ENCODE measurements around the gene UHRF1.
"Not testable (repeated sequence)": the region's sequence is repeated elsewhere in the genome, so short reads cannot be mapped to it uniquely, and the experiment has no call there.

The UHRF1 gene

DNA sequence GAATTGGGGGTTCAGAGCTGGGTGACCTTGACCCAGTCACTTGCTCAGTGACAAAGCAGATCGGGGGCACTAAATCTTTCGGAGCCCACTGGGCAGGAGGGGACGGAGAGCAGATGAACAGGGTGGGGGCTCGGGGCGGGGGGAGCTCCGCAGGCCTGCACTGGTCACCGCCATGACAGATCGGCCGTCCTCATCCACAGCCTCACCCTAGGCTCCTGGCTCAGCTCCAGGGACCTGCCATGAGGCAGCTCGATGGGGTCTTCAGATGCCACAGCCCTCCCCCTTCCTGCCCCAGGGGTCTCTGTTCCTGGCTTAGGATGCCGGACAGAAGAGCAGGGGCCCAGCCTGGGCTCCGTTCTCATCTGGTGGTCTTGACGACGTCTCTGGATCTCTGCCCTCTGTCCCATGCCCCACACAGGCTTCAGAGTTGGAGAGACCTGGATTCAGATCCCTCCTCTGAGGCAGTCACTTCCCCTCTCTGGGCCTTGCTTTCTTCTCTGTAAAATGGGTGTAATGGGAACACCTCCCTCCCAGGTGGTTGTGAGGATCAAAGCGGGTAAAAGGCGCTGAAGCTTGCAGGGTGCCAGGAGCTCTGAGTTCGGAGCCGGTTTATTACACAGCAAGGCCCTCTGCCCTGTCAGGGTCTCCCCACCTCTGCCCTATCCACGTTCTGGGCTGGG lies 62.7 kb downstream of the UHRF1 start:
- DNase-seq (ENCODE audit: low read depth) = no peak

DNA sequence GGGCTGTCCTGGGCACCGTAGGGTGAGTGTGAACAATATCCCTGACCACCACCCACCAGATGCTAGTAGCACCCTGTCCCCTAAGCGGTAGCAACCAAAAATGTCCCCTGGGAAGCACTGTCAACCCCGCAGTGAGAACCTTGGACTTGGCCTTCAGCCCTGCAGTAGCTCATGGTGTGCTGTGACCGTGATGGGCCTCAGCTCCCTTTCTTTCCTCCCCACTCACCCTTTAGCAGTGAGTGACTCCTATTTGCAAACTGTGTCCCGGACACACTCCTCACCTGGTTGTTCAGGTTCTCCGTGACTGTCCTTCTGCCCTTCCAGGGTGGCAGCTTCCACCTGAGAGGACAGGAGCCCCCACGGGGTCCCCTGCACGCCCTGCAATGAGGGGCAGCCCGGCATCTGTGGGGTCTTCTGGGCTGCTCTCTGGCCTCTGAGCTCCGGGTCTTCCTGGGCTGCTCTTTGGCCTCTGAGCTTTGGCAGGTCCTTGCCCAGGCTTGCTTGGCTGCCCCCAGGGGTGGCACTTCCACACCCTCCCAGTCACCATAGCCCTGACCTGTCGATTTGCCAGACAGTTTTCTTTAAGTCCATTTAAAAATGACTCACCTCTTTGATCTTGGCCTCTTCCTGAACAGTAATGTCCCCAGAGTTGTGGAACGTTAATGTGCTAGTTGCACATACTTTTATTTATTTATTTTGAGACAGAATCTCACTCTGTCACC lies 63.4 kb downstream of the UHRF1 start:
- DNase-seq (ENCODE audit: low read depth) = no peak

DNA sequence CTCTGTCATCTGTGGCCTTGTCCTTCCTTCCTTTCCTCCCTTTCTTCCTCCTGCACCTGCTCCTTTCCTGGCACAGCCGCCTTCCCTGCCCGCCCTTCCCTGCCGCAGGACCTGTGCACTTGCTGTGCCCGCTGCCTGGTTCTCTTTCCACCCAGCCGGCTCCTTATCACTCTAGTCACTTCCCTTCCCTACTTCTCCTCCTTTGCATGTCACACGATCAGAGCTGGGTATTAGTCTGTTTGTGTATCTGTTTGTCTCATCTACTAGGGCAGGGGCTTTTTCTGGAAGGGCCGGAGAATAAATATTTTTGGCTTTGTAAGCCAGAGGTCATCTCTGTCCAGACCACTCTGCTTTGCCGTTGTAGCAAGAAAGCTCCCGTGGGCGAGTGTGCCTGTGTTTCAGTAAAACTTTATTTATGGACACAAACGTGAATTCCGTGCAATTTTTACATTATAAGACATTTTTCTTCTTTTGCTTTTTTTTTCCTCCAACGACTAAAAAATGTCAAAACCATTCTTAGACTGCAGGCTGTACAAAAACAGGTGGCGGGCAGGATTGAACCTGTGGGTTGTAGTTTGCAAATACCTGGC lies 65.7 kb downstream of the UHRF1 start:
- no peak for DNase-seq (ENCODE audit: low read depth)

DNA sequence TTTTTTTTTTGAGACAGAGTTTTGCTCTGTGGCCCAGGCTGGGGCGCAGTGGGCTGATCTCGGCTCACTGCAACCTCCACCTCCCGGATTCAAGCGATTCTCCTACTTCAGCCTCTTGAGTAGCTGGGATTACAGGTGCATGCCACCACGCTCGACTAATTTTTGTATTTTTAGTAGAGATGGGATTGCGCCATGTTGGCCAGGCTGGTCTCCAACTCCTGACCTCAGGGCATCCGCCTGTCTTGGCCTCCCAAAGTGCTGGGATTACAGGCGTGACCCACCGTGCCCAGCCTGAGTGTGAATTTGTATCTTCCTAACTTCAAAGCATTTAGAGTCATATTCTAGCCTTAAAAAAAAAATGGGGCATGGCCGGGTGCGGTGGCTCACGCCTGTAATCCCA lies 66.3 kb downstream of the UHRF1 start:
- not testable (repeated sequence) for DNase-seq (ENCODE audit: low read depth)

DNA sequence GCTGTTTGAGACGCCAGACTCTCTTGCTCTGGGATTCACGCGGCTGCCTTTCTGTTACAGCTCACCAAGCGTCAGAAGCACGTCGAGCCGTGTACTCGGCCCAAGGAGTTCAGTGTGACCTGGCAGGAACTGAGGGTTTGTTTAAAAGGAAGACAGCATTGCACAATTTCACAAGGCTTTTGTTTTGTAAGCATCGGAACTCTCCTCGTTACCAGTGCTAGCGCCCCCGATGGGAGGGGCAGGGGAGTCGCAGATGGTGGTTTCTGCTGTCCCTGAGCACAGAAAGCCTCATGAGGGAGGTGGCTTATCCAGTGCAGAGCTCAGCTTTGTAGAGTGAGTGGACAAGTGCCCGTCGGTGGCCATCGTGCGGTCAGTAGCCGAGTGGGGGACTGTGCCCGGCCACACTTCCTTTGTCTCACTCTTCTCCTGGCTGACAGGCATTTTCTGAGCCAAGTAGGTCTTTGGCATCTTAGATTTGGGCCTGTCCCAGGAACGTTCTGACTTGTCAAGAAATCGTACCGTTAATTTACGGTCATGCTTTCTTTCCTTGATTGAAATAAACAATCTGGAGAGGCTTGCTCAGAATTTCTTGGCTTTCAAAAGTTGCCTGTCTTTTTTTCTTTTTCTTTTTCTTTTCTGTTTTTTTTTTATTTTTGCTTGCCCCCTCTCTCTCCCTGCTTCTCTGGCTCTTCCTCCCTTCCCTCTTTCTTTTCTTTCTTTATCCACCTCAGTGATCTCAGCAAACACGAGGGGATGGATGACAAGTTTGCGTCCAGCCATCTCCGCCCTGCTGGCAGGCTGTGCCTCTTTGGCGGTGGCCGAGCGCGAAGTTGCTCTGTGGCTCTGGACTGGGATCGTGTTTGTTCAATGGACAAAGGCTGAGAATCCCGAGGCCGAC lies 67.3 kb downstream of the UHRF1 start:
- no peak for DNase-seq (ENCODE audit: low read depth)

DNA sequence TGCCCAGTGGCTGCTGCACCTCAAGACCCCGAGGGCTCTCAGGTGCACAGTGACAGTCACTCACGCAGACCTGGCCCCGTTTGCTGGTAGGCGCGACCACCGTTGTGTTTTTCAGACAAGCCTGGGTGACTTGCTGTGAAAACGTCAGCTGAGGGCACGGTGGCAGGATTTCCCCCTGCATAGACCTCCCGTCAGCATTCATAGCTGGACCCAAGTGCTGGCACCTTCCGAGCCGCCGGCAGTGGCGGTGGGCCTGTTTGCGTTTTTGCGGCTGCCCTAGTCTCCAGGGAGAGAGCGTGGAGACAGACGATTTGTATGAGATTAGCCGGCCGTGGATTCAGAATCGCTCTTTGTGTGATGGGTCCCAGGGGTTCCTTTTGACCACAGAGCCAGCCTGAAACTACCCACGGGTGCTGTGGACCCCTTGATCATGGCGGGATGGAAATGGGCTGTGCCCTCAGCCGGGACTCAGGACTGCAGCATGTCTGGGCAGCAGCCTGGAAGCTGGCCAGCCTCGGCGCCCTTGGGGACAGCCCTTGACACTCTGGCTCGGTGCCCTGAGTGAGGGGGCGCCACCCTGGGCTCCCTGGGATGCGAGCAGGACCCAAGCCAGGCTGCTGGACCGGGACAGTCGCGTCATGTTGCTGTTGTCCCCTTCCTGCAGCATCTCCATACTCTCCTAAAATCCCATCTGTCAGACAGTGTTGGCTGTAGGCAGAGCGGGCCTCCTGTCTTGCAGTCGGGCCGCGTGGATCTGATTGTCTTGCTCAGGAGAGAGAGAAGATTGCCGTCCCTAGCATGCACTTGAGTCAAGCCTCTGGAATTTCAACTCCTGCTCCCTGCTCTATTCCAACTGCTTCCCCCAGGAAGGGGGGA lies 68.2 kb downstream of the UHRF1 start:
- no peak for DNase-seq (ENCODE audit: low read depth)

DNA sequence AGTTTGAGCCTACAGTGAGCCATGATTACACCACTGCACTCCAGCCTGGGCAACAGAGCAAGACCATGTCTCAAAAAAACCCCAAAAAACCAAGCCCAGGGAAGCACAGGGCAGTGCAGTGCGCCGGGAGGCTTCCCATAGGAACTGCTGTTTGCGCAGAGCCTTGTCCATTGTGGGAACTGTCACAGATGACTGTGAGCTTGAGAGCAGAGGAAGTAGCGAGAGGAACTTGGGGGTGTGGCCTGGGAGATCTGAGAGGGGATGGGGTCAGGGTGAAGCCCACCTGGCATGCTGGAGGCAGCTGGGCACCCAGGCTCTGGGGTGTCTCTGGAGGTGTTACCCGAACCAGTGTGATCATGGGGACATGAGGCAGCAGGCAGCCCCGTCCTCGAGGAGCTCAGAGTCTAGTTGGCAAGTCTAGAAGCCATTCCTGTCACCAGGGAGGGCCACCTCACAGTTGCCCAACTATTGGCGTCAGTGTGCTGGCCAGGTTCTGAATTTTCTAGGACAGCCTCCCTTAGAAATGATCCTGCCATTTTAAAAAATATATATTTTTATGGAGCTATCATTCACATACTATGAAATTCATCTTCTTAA lies 70.0 kb downstream of the UHRF1 start:
- no peak for DNase-seq (ENCODE audit: low read depth)

DNA sequence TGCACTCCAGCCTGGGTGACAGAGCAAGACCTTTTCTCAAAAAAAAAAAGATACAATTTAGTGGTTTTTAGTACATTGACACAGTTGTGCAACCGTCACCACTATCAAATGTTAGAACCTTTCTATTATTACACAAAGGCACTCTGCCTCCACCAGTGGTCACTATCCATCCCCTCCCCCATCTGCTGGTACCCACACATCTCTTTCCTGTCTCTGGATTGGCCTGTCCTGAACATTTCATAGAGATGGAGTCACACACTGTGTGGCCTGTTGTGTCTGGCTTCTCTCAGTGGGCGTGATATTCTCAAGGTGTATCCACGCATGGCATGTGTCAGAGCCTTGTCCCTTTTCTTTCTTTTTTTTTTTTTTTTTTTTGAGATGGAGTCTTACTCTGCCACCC lies 70.8 kb downstream of the UHRF1 start:
- no peak for DNase-seq (ENCODE audit: low read depth)

DNA sequence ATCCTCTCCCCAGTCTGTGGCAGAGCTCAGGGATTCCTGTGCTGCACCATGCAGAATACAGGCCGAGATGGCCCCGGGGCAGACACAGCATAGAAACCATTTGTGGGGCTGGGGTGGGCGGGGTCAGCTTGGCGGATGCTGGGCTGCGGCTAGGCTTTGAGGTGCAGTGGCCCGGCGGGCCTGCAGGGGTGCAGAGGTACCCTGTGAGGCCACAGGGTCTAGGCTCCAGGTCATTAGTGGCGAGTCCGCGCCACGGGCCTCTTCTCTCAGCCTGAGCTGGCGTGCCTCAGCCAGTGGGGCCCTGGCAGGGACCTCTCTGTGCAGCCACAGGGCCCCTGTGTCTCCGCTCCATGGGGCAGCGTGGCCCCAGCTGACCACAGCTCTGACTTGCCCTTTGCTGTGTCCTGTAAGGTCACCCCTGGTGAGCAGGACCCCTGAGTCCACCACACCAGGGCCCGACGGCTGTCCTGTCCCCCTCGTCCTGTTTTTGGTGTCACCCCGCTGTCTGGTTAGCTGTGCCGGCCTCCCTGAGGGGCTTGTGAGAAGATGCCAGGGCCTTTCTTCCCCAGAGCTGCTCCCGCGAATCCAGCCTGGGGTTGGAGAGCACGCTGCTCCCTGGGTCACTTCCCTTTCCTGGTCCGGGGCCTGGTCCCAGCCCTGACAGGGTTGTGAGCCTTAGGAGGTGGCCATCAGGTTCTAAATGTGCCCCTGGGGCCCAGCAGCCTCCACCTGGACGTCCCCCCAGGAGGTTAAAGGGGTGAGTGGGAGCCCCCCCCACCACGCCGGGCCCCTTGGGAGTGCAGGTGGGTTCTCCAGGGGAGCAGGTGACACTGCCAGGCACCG lies 71.8 kb downstream of the UHRF1 start:
- DNase-seq (ENCODE audit: low read depth) = no peak

DNA sequence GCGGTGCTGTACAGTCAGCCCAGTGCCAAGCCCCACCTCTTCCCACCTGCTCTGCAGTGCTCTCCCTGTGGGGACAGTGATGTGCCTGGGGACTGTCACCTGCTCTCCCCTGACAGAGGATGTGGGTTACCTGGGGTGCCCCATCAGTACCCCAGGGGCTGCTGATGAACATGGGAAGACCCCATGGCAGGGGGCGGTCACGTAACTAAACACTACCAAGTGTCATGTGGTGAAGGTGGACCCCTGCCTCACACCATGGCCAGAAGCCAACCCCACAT lies 72.3 kb downstream of the UHRF1 start:
- no peak for DNase-seq (ENCODE audit: low read depth)

DNA sequence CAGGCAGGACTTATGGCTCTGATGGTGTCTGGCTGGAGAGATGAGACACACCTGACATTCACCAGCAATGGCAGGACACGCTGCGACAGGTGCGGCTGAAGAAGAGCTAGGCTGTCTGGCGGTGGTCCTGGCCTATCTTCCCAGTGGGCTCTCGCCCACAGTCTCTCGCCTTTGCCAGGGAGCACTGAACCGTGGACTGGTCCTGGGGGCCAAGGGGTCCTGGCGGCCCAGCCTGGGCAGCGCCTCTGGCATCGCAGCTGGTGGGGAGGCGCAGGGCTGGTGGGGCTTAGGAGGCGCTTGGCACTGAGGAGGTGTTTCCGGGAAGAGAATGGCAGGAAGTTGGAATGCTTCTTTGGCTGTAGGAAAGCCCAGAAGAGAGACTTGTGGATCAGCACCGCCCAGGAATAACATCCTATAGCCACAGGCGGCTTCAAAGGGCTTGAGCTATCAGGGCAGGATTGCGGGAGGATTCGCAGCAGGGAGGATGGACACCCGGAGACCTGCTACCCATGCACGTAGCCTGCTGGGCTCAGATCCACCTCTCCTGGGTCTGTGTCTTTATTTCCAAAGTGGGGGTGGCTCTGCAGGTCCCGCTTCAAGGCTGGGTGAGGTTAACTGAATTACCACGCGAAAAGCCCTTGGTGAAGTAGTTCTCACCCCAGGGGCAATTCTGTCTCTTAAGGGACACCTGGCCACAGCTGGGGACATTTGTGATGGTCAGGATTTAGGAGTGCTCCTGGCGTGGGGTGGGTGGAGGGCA lies 74.2 kb downstream of the UHRF1 start:
- DNase-seq (ENCODE audit: low read depth) = no peak

DNA sequence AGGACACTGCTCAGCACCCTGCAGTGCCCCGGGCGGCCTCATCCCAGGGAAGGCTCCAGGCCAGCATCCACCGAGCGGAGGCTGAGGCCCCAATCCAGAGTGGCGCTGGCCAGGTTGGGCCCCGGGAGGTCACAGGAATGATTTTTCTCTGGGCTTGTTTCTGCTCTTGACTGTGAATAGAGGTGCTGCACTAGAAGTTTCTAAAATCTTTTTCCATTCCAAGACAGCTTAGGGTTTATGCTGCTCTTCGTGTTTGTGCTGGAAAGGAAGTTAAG lies 74.7 kb downstream of the UHRF1 start:
- DNase-seq (ENCODE audit: low read depth) = no peak

DNA sequence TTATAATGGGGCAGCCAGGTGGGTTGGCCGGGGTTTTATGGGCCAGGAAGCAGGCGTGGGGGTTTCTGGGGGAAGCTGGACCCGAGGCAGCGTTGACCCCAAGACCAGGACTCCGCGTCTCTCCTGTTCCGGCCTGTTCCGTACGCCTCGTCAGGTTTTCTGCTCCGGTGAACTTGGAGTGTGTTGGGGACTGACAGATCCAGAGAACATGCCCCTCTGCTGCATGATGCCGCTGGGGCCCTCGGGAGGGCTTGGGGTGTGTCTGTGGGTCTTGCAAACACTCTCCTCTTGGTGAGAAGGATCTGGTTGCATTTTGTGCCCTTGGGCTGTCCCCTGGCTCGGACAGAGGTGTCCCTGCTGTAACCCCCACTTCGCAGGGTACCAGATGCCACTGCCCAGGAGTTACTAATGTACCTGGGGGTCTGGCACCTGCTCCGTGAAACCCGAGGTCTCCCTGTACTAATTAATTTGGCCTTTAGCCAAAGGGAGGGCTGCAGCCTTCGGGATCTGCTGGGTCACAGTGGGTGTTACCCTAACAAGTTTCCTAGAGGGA lies 75.2 kb downstream of the UHRF1 start:
- DNase-seq (ENCODE audit: low read depth) = no peak

DNA sequence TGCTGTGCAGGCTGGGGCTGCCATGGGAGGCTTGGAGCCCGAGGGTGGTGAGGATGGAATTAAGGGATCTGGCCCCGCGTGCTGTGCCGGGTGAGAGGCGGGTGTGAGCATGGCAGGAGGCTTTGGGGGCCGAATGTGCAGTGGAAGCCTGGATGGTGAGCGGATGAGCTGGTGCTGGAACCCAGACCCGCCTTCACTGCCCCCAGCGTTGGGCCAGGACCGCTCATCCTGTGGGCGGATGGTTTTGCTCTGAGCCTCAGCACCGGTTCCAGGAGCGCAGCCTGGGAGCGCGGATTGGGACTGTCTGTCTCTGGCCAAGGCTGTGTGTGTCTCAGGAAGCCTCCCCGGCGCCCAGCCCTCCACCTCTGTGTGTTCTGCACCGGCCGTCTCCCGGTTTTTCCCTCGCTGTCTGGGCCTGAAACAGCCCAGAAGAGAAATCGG lies 76.3 kb downstream of the UHRF1 start:
- DNase-seq (ENCODE audit: low read depth) = no peak

DNA sequence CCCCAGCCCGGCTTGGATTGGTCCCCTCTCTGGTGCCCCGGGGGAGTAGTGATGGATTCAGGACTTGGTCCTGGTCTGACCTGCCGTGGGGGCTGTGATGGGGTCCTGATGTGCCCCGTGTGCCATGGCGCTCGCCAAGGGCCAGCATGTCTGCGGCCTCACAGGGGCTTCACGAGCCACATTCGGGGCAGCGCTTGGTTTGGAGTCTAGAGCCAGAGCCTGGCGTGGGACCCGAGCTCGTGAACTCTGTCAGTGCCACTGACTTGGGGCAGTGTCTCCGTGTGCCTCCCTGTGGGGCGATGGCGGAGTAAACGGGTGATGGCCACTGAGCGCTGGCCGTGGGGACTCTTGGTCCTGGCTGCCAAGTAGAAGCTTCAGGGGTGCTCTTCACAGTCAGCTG lies 76.8 kb downstream of the UHRF1 start:
- no peak for DNase-seq (ENCODE audit: low read depth)

DNA sequence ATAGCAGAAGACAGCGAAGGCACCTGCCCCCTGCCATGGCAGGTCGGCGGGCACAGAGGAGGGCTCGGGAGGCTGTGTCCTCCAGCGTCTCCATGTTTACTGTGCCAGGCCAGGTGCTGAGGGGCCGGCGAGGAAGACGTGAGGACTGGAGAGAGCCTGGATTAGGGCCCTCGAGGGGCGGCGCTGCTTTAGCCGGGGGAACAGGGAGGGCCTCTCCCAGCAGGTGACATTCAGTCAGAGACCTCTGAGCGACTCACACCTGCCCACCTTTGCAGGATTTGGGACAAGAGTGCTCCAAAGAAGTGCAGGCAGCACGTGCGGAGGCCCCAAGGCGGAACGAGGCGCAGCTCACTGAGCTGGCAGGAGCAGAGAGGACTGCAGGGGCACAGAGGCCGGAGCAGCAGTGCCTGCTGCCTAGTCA lies 77.2 kb downstream of the UHRF1 start:
- no peak for DNase-seq (ENCODE audit: low read depth)

DNA sequence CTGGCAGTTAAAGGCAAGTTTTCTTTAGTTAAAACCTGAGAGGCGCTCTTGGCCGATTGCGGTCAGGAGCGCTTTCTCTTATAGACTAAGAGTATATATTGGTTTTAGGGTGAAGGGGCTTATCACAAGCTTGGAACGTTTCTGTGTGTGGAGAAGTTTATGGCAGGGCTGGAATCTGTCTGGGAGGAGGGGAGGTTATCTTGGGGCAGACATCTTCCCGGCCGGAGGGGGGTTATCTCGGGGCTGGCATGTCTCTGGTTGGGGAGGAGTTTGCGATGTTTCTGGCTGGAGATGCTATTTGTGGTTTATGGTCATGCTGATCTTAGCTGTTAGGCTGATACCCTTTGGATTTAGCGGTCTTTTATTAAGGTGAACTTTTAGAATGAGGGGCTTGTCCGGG lies 78.0 kb downstream of the UHRF1 start:
- DNase-seq (ENCODE audit: low read depth) = no peak

DNA sequence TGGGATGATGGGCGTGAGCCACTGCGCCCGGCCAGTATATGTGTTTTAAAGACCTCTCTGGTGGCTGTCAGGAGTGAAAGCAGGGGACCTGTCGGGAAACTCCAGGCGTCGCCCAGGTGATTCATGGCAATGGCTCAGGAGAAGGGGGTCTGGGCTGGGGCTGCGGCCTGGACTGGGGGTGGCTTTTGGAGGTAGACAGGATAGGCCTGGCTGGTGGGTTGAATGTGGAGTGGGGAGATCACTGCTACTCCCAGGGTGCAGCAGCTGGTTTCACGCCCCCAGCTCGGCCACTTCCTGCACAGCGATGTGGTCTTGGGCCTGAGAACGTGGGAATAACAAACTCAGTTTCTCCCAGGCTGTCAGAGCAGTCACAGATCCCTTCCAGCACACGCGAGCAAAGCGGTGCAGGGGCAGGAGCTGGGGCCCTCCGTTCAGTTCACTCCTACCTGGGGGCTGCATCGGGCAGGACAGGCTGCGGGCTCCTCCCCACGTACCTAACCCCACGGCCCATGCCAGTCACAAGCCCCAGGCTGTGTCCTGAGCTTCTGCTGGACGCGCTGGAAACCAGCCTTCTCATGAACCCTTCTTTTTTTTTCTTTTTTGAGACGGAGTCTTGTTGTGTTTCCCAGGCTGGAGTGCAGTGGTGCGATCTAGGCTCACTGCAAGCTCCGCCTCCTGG lies 78.5 kb downstream of the UHRF1 start:
- DNase-seq (ENCODE audit: low read depth) = no peak

DNA sequence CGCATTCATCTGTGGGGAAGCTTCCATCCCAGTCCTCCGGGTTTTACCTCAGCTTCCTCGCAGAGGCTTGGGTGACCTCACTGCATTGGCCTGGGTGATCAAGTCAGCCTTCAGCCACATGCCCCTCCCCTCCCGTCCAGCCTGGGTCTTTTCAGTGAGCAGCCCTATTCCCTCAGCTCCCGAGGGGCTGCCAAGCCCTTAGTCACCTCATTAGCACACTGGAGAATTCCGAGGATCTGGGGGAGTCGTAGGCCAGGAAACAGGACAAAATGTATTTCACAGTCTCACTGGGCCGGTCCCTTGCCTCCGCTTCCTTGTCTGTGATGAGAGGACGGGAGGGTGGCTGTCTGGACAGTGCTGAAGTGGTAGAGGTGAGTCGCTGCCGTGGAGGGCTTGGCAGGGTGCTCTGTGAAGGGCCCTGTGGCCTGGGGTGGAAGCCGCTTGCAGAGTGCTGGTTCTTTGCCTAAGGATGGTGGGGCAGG lies 79.5 kb downstream of the UHRF1 start:
- no peak for DNase-seq (ENCODE audit: low read depth)

All from stimulated activated CD8-positive, alpha-beta memory T cell treated with anti-CD3 and anti-CD28 coated beads, Interleukin-15, amount 100 ng/mL, for 1 hour (primary cell).